ENCODE results near the gene NEDD4L. TPM values are rescaled to one million over a fixed set of nuclear protein-coding genes. Genes with fewer than 3 reads are reported as not detected.

Gene NEDD4L
- total RNA-seq, 6 experiments from 2014 or later, result 11.2 to 28.1 (median 15.7) TPM

DNA sequence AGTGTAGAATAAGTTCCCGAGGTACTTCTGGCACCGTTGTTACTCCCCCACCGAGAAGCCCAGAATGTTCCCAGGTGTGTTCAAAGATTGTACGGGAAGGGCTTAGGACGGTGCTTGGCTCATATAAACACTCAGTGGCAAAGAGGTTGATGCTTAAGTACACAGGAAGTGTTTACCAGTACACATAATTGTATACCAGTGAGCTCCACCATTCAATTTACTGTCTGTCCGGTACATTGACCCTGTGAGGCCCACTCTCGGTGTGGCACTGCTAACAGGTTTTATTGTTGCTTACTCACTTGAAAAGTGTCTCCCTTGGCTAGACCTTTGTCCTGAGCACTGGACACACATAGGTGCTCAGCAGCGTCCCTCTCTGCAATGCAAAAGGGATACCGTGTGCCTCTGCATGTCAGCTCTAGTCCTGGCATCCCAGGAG is 191.0 kb downstream of the NEDD4L start:
- no peak overlapping the region for H3K27ac Mint-ChIP-seq
- TF ChIP-seq, protein P1, sequence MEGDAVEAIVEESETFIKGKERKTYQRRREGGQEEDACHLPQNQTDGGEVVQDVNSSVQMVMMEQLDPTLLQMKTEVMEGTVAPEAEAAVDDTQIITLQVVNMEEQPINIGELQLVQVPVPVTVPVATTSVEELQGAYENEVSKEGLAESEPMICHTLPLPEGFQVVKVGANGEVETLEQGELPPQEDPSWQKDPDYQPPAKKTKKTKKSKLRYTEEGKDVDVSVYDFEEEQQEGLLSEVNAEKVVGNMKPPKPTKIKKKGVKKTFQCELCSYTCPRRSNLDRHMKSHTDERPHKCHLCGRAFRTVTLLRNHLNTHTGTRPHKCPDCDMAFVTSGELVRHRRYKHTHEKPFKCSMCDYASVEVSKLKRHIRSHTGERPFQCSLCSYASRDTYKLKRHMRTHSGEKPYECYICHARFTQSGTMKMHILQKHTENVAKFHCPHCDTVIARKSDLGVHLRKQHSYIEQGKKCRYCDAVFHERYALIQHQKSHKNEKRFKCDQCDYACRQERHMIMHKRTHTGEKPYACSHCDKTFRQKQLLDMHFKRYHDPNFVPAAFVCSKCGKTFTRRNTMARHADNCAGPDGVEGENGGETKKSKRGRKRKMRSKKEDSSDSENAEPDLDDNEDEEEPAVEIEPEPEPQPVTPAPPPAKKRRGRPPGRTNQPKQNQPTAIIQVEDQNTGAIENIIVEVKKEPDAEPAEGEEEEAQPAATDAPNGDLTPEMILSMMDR (IDR thresholded peaks at IDR 0.05), result no peak
- H3K36me3 Mint-ChIP-seq (ENCODE audit: low read depth), result no peaks in the 10 kb centered on the region
- no peaks in the 10 kb centered on the region for H3K9me3 Mint-ChIP-seq
- no peak for DNase-seq
- no peaks in the 10 kb centered on the region; the same call in 1 of the 2 replicates for H3K27me3 Mint-ChIP-seq (ENCODE audit: insufficient read depth)
- H3K4me1 Mint-ChIP-seq (ENCODE audit: low read depth), result peaks cover 45% of the 10 kb centered on the region
- no peak overlapping the region for H3K4me3 Mint-ChIP-seq

DNA sequence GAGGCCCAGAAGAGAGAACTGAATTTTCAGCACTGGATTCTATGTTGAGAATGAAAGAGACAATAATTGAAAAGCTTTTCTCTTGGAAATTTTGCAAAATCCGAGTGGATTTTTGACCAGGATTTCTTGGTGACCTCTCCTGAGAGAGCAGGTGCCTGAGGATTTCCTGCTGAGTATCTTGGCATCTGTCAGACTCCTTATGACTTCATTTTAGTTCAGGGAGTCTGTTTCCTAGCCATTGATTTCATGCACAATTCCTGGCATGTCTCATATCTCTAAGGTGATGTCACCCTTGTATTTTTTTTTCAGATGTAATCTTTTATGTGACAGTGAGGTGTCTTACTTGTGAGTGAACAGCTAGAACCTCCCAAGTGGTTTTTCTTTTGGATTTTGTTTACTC is 195.9 kb downstream of the NEDD4L start:
- no peaks in the 10 kb centered on the region for H3K9me3 Mint-ChIP-seq
- peaks cover 38% of the 10 kb centered on the region for H3K4me1 Mint-ChIP-seq (ENCODE audit: low read depth)
- TF ChIP-seq, protein P1 (IDR thresholded peaks at IDR 0.05), result no peak
- DNase-seq, result no peak
- no peaks in the 10 kb centered on the region; the same call in none of the 2 replicates for H3K27me3 Mint-ChIP-seq (ENCODE audit: insufficient read depth)
- H3K27ac Mint-ChIP-seq, result no peak overlapping the region
- no peak overlapping the region for H3K4me3 Mint-ChIP-seq
- no peaks in the 10 kb centered on the region for H3K36me3 Mint-ChIP-seq (ENCODE audit: low read depth)

DNA sequence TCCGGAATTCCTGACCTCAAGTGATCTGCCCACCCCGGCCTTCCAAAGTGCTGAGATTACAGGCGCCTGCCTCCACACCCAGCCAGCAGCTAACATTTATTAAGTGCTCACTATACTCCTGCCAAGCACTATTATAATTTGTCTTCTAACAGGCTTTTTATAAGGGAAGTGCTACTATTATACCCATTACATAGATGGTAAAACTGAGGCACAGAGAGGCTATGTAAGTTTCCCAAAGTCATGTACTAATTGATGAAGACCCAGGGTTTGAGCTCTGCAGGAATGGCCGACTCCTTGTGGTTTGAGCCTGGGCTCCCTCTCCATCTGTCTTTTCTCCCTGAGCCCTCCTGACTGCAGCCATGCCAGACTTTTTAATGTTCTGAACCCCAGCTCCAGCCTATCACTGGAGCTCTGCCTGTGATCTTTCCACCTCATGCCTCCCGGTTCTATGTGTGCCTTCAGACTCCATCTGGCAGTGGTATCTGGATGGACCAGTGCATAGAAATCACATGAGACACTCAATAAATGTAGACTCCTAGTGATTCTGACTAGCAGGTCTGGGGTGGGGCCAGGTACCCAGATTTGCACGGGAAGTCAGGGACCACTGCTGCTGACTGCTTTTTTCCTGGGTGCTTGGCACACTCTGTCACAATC is 197.1 kb downstream of the NEDD4L start:
- Mint-ChIP-seq H3K9me3 (no peaks in the 10 kb centered on the region), H3K4me3 (no peak overlapping the region; the same call in 1 of the 2 replicates), H3K27me3 (ENCODE audit: insufficient read depth) (no peaks in the 10 kb centered on the region; the same call in 1 of the 2 replicates), H3K27ac (no peak overlapping the region), H3K4me1 (ENCODE audit: low read depth) (peaks cover 31% of the 10 kb centered on the region), H3K36me3 (ENCODE audit: low read depth) (no peaks in the 10 kb centered on the region)
- no peak for DNase-seq
- TF ChIP-seq, protein P1 (IDR thresholded peaks at IDR 0.05), result no peak

DNA sequence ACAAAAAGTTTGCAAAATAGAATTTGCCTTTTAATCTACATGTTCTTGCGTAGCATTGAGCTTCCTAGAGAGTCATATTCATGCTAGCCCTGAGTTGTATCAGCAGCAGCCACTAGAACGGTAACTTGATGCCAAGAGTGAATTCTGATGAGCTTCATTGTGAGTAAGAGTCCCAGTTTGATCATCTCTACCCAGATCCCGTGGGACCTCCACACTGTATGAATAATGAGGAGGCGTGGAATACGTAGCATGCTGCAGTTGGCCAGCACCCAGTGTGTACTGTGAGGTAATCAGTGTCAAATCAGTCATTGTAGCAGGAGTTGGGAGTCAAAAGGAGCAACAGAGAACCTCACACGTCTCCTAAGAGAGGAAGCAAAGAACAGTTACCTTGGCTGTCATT is 197.9 kb downstream of the NEDD4L start:
- peak; percentile 32 for DNase-seq
- H3K27me3 Mint-ChIP-seq (ENCODE audit: insufficient read depth), result no peaks in the 10 kb centered on the region; the same call in 1 of the 2 replicates
- H3K4me1 Mint-ChIP-seq (ENCODE audit: low read depth), result peaks cover 26% of the 10 kb centered on the region
- no peaks in the 10 kb centered on the region for H3K36me3 Mint-ChIP-seq (ENCODE audit: low read depth)
- H3K4me3 Mint-ChIP-seq, result no peak overlapping the region
- TF ChIP-seq, protein P1 (IDR thresholded peaks at IDR 0.05), result no peak
- H3K9me3 Mint-ChIP-seq, result no peaks in the 10 kb centered on the region
- H3K27ac Mint-ChIP-seq, result no peak overlapping the region

DNA sequence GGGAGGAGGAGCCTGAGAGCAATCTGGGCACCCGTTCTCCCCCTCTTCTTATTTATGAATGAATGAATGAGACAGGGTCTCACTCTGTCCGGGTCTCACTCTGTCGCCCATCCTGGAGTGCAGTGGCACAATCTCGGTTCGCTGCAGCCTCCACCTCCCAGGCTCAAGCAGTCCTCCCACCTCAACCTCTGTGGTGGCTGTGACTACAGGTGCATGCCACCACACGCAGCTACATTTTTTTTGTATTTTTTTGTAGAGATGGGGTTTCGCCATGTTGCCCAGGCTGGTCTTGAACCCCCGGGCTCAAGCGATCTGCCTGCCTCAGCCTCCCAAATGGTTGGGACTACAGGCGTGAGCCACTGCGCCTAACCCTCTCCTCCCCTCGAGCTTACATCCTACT is 198.4 kb downstream of the NEDD4L start:
- no peaks in the 10 kb centered on the region for H3K36me3 Mint-ChIP-seq (ENCODE audit: low read depth)
- no peak overlapping the region for H3K4me3 Mint-ChIP-seq
- no peaks in the 10 kb centered on the region for H3K9me3 Mint-ChIP-seq
- no peak for DNase-seq
- H3K4me1 Mint-ChIP-seq (ENCODE audit: low read depth), result peaks cover 26% of the 10 kb centered on the region
- TF ChIP-seq, protein P1 (IDR thresholded peaks at IDR 0.05), result no peak
- no peak overlapping the region for H3K27ac Mint-ChIP-seq
- no peaks in the 10 kb centered on the region; the same call in 1 of the 2 replicates for H3K27me3 Mint-ChIP-seq (ENCODE audit: insufficient read depth)
